Measurements from ENCODE around the gene PLPP2.

PLPP2 gene

GRCh38 chr19:305240-306150 lies 14.3 kb upstream of the PLPP2 start:
- H3K4me3 ChIP-seq (ENCODE audit: control insufficient read depth, low read depth, low read length) = no peak overlapping the region
- TF ChIP-seq CTCF (conservative IDR thresholded peaks at IDR 0.05; ENCODE audit: control insufficient read depth, insufficient read depth, low read depth, low read length) = no peak

GRCh38 chr19:296476-297225 lies 5.4 kb upstream of the PLPP2 start:
- no peak overlapping the region for H3K4me3 ChIP-seq (ENCODE audit: control insufficient read depth, low read depth, low read length)
- no peak for TF ChIP-seq CTCF (conservative IDR thresholded peaks at IDR 0.05; ENCODE audit: control insufficient read depth, insufficient read depth, low read depth, low read length)
- DNase-seq (ENCODE audit: low read depth) = no peak

More at GRCh38 chr19:305240-306150, 14.3 kb upstream of the PLPP2 start:
- DNase-seq (ENCODE audit: low read depth) = no peak

GRCh38 chr19:295687-296370 lies 4.6 kb upstream of the PLPP2 start:
- TF ChIP-seq CTCF (conservative IDR thresholded peaks at IDR 0.05; ENCODE audit: control insufficient read depth, insufficient read depth, low read depth, low read length) = no peak
- no peak overlapping the region for H3K4me3 ChIP-seq (ENCODE audit: control insufficient read depth, low read depth, low read length)
- no peak for DNase-seq (ENCODE audit: low read depth)

- no peak overlapping the region for H3K4me3 ChIP-seq (ENCODE audit: control insufficient read depth, low read depth, low read length)
- DNase-seq (ENCODE audit: low read depth) = peak; percentile 10
- TF ChIP-seq CTCF (conservative IDR thresholded peaks at IDR 0.05; ENCODE audit: control insufficient read depth, insufficient read depth, low read depth, low read length) = peak; percentile 57
These were observed 3.9 kb upstream of the PLPP2 start for GRCh38 chr19:294946-295686.

- no peak overlapping the region for H3K4me3 ChIP-seq (ENCODE audit: control insufficient read depth, low read depth, low read length)
- peak; percentile 18 for DNase-seq (ENCODE audit: low read depth)
- TF ChIP-seq CTCF (conservative IDR thresholded peaks at IDR 0.05; ENCODE audit: control insufficient read depth, insufficient read depth, low read depth, low read length) = no peak
These were observed 3.2 kb upstream of the PLPP2 start for GRCh38 chr19:294341-294945.
